Prostate gland (tissue), 2 donors: ENCODE measurements around the gene COX6A1.

Source experiments
- POLR2A ChIP-seq: fragments of 450-650 bp; IDR thresholded peaks from one replicate; pipeline ENCODE4 v1.6.1; 2016; ENCODE audit warnings: antibody characterized with exemption, mild to moderate bottlenecking
- POLR2AphosphoS5 ChIP-seq: sonication (generic); formaldehyde crosslinking; IDR thresholded peaks from one replicate; pipeline ENCODE4 v1.6.1; 2017; ENCODE audit warnings: antibody characterized with exemption
- TF ChIP-seq, protein P1 (sequence below), 4 experiments: fragments of 200-600 bp in 2 of 4; fragments of 450-650 bp in 2 of 4; sonication (generic) in 2 of 4; IDR thresholded peaks; 1 replicate in 3 of 4; 2 replicates in 1 of 4; pipeline ENCODE4 v1.5.1; 2016 to 2019; ENCODE audit warnings: antibody characterized with exemption in 4 of 4, mild to moderate bottlenecking in 2 of 4, moderate library complexity in 2 of 4

DNA sequence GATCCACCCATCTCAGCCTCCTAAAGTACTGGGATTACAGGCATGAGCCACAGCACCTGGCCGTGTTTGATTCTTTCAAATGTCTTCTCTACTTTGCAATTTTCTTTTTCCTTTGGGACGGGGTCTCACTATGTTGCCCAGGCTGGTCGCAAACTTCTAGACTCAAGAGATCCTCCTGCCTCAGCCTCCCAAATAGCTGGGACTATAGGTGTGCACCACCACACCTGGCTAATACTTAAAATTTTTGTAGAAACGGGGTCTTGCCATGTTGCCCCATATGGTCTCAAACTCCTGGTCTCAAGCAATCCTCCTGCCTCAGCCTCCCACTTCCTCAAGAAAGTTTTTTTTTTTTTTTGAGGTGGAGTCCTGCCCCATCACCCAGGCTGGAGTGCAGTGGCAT, 10.1 kb downstream of the COX6A1 start:
- TF ChIP-seq, protein P1, sequence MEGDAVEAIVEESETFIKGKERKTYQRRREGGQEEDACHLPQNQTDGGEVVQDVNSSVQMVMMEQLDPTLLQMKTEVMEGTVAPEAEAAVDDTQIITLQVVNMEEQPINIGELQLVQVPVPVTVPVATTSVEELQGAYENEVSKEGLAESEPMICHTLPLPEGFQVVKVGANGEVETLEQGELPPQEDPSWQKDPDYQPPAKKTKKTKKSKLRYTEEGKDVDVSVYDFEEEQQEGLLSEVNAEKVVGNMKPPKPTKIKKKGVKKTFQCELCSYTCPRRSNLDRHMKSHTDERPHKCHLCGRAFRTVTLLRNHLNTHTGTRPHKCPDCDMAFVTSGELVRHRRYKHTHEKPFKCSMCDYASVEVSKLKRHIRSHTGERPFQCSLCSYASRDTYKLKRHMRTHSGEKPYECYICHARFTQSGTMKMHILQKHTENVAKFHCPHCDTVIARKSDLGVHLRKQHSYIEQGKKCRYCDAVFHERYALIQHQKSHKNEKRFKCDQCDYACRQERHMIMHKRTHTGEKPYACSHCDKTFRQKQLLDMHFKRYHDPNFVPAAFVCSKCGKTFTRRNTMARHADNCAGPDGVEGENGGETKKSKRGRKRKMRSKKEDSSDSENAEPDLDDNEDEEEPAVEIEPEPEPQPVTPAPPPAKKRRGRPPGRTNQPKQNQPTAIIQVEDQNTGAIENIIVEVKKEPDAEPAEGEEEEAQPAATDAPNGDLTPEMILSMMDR (IDR thresholded peaks at IDR 0.05), result no peak
- TF ChIP-seq POLR2AphosphoS5 (no peak), POLR2A (no peak)
